IPS-18c (cell line): ENCODE results near the gene CAVIN1.
"Not testable (repeated sequence)": the region's sequence is repeated elsewhere in the genome, so short reads cannot be mapped to it uniquely, and the experiment has no call there.

Experiments
- H3K4me3 ChIP-seq: 2 replicates; pipeline ENCODE4 v1.7.0; 2013; ENCODE audit warnings: low read depth, mild to moderate bottlenecking, low read length, moderate library complexity; ENCODE audit not compliant: insufficient read depth
- H3K9me3 ChIP-seq: one replicate; pipeline ENCODE4 v1.6.1; 2013; ENCODE audit warnings: mild to moderate bottlenecking, low read length, moderate library complexity; ENCODE audit not compliant: control insufficient read depth, insufficient read depth

The CAVIN1 gene

GRCh38 chr17:42410319-42410685 is 12.8 kb downstream of the CAVIN1 start:
- no peak overlapping the region for H3K4me3 ChIP-seq
- no peaks in the 10 kb centered on the region for H3K9me3 ChIP-seq

DNA sequence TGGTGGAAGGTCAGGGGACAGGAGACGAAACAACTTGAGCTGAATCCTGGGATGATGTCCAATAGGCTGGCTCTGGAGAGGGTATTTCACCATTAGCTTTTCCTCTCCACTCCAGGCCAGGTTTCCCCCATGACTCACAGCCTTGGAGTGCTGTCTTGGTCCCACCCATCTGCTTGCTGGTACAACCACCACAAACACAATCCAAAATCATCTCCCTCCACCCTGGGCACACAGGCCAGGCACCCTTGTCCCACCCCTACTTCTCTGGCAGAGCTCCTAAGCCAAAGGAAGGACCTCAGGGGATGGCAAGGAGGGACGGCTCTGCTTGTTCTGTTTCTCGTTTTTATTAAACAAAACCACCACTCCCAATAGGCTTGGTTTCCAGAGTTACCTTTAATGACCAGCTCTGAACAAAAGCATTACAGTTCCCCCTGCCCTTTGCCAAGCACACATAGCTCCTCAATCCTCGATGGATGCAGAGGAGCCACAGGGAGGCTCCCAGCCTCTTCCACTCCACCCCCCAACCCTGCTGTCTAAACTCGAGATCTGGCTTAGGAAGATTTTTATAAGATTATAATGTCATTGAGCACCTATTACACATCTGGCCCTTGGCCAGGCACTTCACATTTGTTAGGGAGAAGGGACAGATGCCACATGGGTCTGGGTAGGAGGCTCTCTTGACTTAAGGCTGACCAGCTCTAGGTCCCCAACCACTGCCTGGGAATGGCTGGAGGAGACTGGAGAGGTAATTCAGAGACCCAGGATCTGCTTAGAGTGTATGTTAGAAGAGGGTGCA is 13.3 kb downstream of the CAVIN1 start:
- no peak overlapping the region for H3K4me3 ChIP-seq
- no peaks in the 10 kb centered on the region for H3K9me3 ChIP-seq

DNA sequence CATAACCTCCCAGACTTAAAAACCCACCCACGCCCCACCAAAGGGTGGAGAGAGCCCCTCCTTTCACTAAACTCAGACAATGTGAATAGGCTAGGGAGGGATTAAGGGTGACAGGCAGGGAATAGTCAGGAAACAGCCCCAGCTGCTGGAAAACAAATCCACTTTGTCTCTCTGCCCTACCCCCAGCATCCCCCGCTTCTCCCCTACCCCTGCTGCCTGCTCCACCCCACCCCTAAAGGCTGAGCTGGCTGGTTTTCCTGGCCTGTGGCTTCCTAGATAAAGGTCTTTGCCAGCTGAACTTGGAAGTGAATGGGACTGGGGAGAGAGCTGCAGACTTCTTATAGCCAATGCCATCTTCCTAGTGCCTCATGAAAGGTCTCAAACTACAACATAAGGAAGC is 15.0 kb downstream of the CAVIN1 start:
- Histone ChIP-seq H3K4me3 (no peak overlapping the region), H3K9me3 (no peaks in the 10 kb centered on the region)

DNA sequence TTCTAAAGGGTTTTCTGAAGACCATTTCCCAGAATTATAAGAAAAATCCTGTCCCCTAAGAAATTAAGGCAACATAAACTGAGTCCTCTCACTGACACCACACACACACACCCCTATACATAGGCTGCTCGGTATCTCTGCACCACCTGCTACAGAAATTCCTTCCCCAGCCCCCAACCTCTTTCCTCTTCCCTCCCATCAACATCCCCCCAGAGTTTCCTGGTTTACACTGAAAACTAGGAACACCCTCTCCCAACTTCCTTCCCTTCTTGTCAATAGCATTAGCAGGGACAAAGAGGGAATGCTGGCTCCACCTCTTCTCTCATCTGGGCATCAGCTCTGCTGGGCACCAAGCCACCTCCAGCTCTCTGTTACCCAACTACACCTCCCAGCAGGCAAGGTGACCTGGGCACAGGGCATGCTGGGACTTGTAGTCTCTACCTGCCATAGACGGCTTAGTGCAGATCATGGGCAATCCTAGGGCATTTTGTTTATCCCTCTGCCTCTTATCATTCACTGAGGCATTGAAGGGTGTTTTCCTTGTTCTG is 15.7 kb downstream of the CAVIN1 start:
- Histone ChIP-seq H3K9me3 (no peaks in the 10 kb centered on the region), H3K4me3 (no peak overlapping the region)

GRCh38 chr17:42406615-42407288 is 16.3 kb downstream of the CAVIN1 start:
- no peak overlapping the region for H3K4me3 ChIP-seq

GRCh38 chr17:42405963-42406495 is 17.0 kb downstream of the CAVIN1 start:
- H3K9me3 ChIP-seq: no peaks in the 10 kb centered on the region
- H3K4me3 ChIP-seq: no peak overlapping the region

More at GRCh38 chr17:42406615-42407288, 16.3 kb downstream of the CAVIN1 start:
- H3K9me3 ChIP-seq: no peaks in the 10 kb centered on the region

- H3K4me3 ChIP-seq: no peak overlapping the region
Measured at GRCh38 chr17:42405076-42405475, 18.0 kb downstream of the CAVIN1 start.

GRCh38 chr17:42404326-42405055 is 18.6 kb downstream of the CAVIN1 start:
- no peak overlapping the region; the same call in 1 of the 2 replicates for H3K4me3 ChIP-seq

More at GRCh38 chr17:42405076-42405475, 18.0 kb downstream of the CAVIN1 start:
- no peaks in the 10 kb centered on the region for H3K9me3 ChIP-seq

DNA sequence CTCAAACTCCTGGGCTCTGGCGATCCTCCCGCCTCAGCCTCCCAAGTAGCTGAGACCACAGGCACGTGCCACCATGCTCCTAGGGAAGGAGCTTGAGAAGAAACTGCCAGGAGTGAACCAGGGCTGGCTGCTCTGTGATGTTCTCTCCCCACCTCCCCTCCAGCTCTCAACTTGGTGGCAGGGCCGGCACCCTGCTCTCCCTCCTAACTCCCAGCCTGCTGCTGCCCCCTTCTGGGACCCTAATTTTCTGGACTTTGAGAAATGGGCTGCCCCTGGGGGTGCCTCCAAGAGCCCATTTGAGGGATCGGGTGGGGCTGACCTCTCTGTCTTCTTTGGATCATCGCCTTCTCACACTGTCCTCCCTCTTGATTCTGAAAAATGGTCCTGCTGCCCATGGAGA is 19.9 kb downstream of the CAVIN1 start:
- Histone ChIP-seq H3K4me3 (no peak overlapping the region), H3K9me3 (no peaks in the 10 kb centered on the region)

More at GRCh38 chr17:42404326-42405055, 18.6 kb downstream of the CAVIN1 start:
- no peaks in the 10 kb centered on the region for H3K9me3 ChIP-seq

GRCh38 chr17:42402117-42402516 is 20.9 kb downstream of the CAVIN1 start:
- no peak overlapping the region for H3K4me3 ChIP-seq
- H3K9me3 ChIP-seq: no peaks in the 10 kb centered on the region

GRCh38 chr17:42400844-42401375 is 22.1 kb downstream of the CAVIN1 start:
- not testable (repeated sequence) for H3K9me3 ChIP-seq, H3K4me3 ChIP-seq

DNA sequence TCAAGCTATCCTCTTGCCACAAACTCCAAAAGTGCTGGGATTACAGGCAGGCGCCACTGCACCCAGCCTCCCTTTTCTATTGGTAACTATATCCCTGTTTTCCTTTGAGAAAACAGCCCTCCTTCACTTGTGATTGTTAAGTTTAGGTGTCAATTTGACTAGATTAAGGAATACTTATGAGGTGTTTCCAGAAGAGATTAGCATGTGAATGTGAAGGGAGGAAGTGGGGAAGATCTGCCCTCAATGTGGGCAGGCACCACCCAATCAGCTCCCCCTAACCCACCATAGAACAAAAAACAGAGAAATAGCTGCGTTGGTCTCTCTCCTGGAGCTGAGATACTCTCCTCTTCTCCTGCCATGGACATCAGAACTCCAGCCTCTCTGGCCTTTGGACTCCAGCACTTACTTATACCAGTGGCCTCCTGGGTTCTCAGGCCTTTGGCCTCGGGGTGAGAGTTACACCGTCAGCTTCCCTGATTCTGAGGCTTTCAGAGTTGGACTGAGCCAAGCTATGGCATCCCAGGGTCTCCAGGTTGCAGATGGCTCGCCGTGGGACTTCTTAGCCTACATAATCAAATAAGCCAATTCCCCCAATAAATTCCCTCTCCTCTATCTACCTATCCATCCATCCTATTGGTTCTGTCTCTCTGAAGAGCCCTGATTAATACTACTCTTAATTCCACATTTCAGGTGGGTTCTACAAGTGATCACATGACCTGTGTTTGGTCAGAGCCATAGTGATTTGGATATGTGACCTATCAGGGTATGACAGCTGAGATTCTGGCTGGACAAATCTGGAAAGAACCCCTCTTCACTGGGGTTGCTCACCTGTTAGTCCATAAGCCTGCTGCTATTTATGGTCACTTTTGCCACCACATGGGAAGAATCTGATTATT is 22.9 kb downstream of the CAVIN1 start:
- Histone ChIP-seq H3K9me3 (no peaks in the 10 kb centered on the region), H3K4me3 (no peak overlapping the region)

DNA sequence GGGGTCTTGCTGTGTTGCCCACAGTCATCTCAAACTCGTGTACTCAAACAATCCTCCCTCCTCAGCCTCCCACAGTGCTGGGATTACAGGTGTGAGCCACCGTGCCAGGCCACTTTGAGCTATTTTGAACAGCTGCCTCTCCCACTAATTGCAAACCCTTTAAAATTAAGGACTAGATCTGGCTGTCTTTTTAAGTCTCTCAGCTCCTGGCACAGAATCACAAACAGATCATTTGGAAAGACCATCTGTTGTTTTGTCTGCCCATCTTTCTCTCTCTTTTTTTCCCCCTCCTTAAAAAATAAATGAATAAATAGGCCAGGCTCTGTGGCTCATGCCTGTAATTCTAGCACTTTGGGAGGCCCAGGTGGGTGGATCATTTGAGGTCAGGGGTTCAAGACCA is 23.9 kb downstream of the CAVIN1 start:
- H3K4me3 ChIP-seq: no peak overlapping the region

DNA sequence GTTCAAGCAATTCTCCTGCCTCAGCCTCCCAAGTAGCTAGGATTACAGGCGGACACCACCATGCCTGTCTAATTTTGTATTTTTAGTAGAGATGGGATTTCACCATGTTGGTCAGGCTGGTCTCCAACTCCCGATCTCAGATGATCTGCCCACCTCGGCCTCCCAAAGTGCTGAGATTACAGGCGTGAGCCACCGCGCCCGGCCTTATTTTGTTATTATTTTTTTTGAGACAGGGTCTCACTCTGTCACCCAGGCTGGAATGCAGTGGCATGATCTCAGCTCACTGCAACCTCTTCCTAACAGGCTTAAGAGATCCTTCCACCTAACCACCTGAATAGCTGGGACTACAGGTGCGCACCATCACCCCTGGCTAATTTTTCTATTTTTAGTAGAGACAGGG is 27.5 kb downstream of the CAVIN1 start:
- not testable (repeated sequence) for H3K9me3 ChIP-seq, H3K4me3 ChIP-seq

More for the DNA sequence above, 23.9 kb downstream of the CAVIN1 start:
- no peaks in the 10 kb centered on the region for H3K9me3 ChIP-seq

DNA sequence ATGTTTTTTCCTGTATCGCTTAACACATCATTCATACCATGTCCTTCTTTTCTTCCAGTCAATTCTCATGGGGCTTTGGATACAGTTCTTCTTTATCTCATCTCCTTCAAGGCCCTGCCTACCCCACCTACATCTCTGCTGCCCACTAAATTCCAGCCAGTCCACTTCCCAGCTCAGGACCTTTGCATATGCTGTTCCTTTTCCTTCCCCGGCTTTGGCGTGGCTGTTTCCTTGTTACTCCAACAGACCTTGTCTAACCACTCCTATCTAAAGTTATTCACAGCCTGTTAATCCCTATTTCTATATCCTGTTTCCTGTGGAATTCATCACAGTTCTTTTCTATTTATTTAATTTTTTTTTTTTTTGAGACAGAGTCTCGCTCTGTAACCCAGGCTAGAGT is 28.2 kb downstream of the CAVIN1 start:
- H3K9me3 ChIP-seq: no peaks in the 10 kb centered on the region
- no peak overlapping the region for H3K4me3 ChIP-seq

GRCh38 chr17:42392692-42393415 is 30.2 kb downstream of the CAVIN1 start:
- Histone ChIP-seq H3K9me3 (no peaks in the 10 kb centered on the region), H3K4me3 (no peak overlapping the region)
